WTC11 (cell line): ENCODE results near the gene DGKH. TPM values are rescaled to one million over a fixed set of nuclear protein-coding genes. Genes with fewer than 3 reads are reported as not detected.

Source experiments
- ATAC-seq: fragments of 200-7000 bp; cut with Tn5 transposase; 2 replicates; pipeline ENCODE4 v1.10.0; 2021; ENCODE audit warnings: mild to moderate bottlenecking, moderate library complexity
- CTCF ChIA-PET: fragments of 300-600 bp; sonication (Branson Sonifier 250); formaldehyde crosslinking; loops from one replicate; lab custom pipeline; 2021; ENCODE audit warnings: antibody characterized with exemption; lab: Charles Lee
- POLR2A ChIA-PET: fragments of 350-600 bp; sonication (Branson Sonifier 250); formaldehyde crosslinking; loops from one replicate; lab custom pipeline; 2021; ENCODE audit warnings: antibody characterized with exemption; lab: Charles Lee
- DNase-seq: peaks from one replicate; pipeline ENCODE4 v3.0.0; 2021; ENCODE audit warnings: low spot score
- H3K27ac Mint-ChIP-seq: 2 replicates; pipeline ENCODE4 v1.8.0; 2021; ENCODE audit warnings: mixed read lengths
- H3K27me3 Mint-ChIP-seq: 2 replicates; pipeline ENCODE4 v1.8.0; 2021; ENCODE audit warnings: low read depth, mild to moderate bottlenecking, moderate library complexity, mixed read lengths
- H3K36me3 Mint-ChIP-seq: 2 replicates; pipeline ENCODE4 v1.8.0; 2021; ENCODE audit warnings: mixed read lengths
- H3K4me1 Mint-ChIP-seq: 2 replicates; pipeline ENCODE4 v1.8.0; 2022; ENCODE audit warnings: mixed read lengths
- H3K4me3 Mint-ChIP-seq: 2 replicates; pipeline ENCODE4 v1.8.0; 2021; ENCODE audit warnings: mild to moderate bottlenecking, moderate library complexity, mixed read lengths
- H3K9me3 Mint-ChIP-seq: 2 replicates; pipeline ENCODE4 v1.8.0; 2021; ENCODE audit warnings: mixed read lengths
- ARID4B ChIP-seq: sonication (generic); formaldehyde crosslinking; IDR thresholded peaks from 2 replicates; pipeline ENCODE4 v1.8.0; 2023; ENCODE audit warnings: missing genetic modification reagents, mild to moderate bottlenecking, borderline replicate concordance
- ATF1 ChIP-seq: sonication (generic); formaldehyde crosslinking; IDR thresholded peaks from 2 replicates; pipeline ENCODE4 v1.8.1; 2023; ENCODE audit warnings: mild to moderate bottlenecking, moderate library complexity, missing genetic modification reagents
- ERG ChIP-seq: fragments of 250-450 bp; sonication (Bioruptor Pico); IDR thresholded peaks from 2 replicates; pipeline ENCODE4 v1.8.0; 2021; ENCODE audit warnings: mild to moderate bottlenecking
- ETV6 ChIP-seq: sonication (generic); formaldehyde crosslinking; IDR thresholded peaks from 2 replicates; pipeline ENCODE4 v1.8.1; 2022; ENCODE audit warnings: mild to moderate bottlenecking, missing genetic modification reagents
- FOXP4 ChIP-seq: sonication (generic); formaldehyde crosslinking; IDR thresholded peaks from 2 replicates; pipeline ENCODE4 v1.8.0; 2022; ENCODE audit warnings: mild to moderate bottlenecking, missing genetic modification reagents
- IRF1 ChIP-seq: sonication (generic); formaldehyde crosslinking; IDR thresholded peaks from 2 replicates; pipeline ENCODE4 v1.8.0; 2023; ENCODE audit warnings: missing genetic modification reagents
- IRF2 ChIP-seq: sonication (generic); formaldehyde crosslinking; IDR thresholded peaks from 2 replicates; pipeline ENCODE4 v1.8.0; 2022; ENCODE audit warnings: low read depth, missing genetic modification reagents, borderline replicate concordance
- JAZF1 ChIP-seq: fragments of 250-450 bp; sonication (Bioruptor Pico); IDR thresholded peaks from 2 replicates; pipeline ENCODE4 v1.9.0; 2021; ENCODE audit warnings: moderate library complexity, mild to moderate bottlenecking, inconsistent platforms
- JUN ChIP-seq: sonication (generic); formaldehyde crosslinking; IDR thresholded peaks from 2 replicates; pipeline ENCODE4 v1.8.0; 2023; ENCODE audit warnings: mild to moderate bottlenecking, missing genetic modification reagents
- KAT7 ChIP-seq: sonication (generic); formaldehyde crosslinking; IDR thresholded peaks from 2 replicates; pipeline ENCODE4 v1.8.1; 2023; ENCODE audit warnings: missing genetic modification reagents, mild to moderate bottlenecking, borderline replicate concordance
- MYBL2 ChIP-seq: sonication (generic); formaldehyde crosslinking; IDR thresholded peaks from 2 replicates; pipeline ENCODE4 v1.8.1; 2023; ENCODE audit warnings: mild to moderate bottlenecking, moderate library complexity, missing genetic modification reagents
- NR3C1 ChIP-seq: sonication (generic); formaldehyde crosslinking; conservative IDR thresholded peaks from 2 replicates; pipeline ENCODE4 v1.8.1; 2023; ENCODE audit warnings: low read depth, mild to moderate bottlenecking, missing genetic modification reagents
- PRRX2 ChIP-seq: fragments of 250-450 bp; sonication (Bioruptor Pico); IDR thresholded peaks from 2 replicates; pipeline ENCODE4 v1.8.0; 2021; ENCODE audit warnings: mild to moderate bottlenecking
- SMAD3 ChIP-seq: sonication (generic); formaldehyde crosslinking; IDR thresholded peaks from 2 replicates; pipeline ENCODE4 v1.8.0; 2022; ENCODE audit warnings: missing genetic modification reagents, mild to moderate bottlenecking, borderline replicate concordance
- SOX15 ChIP-seq: fragments of 250-450 bp; sonication (Bioruptor Pico); IDR thresholded peaks from 2 replicates; pipeline ENCODE4 v1.9.0; 2021; ENCODE audit warnings: mild to moderate bottlenecking
- TEAD1 ChIP-seq: sonication (generic); formaldehyde crosslinking; IDR thresholded peaks from 2 replicates; pipeline ENCODE4 v1.8.0; 2022; ENCODE audit warnings: mild to moderate bottlenecking, missing genetic modification reagents
- TEAD4 ChIP-seq: sonication (generic); formaldehyde crosslinking; IDR thresholded peaks from 2 replicates; pipeline ENCODE4 v1.8.0; 2022; ENCODE audit warnings: mild to moderate bottlenecking, missing genetic modification reagents
- TP53 ChIP-seq: sonication (generic); formaldehyde crosslinking; IDR thresholded peaks from 2 replicates; pipeline ENCODE4 v1.8.1; 2023; ENCODE audit warnings: mild to moderate bottlenecking, missing genetic modification reagents
- ZNF121 ChIP-seq: sonication (generic); formaldehyde crosslinking; IDR thresholded peaks from 2 replicates; pipeline ENCODE4 v1.8.0; 2023; ENCODE audit warnings: missing genetic modification reagents
- ZNF219 ChIP-seq: sonication (generic); formaldehyde crosslinking; IDR thresholded peaks from 2 replicates; pipeline ENCODE4 v1.8.0; 2023; ENCODE audit warnings: missing genetic modification reagents, mild to moderate bottlenecking, borderline replicate concordance
- ZSCAN18 ChIP-seq: fragments of 250-450 bp; sonication (Bioruptor Pico); IDR thresholded peaks from 2 replicates; pipeline ENCODE4 v2.1.2; 2022; ENCODE audit warnings: mild to moderate bottlenecking, moderate library complexity
- total RNA-seq: library from RNA; stranded (reverse); gene quantifications from 3 replicates; pipeline ENCODE4 v1.2.3, GENCODE V29; 2021

Gene DGKH
- total RNA-seq, 1 experiment from 2014 or later, result 7.6 TPM

- no peak for TF ChIP-seq FOXP4 (CRISPR knock-in tag)
- TF ChIP-seq KAT7, result no peak
- TF ChIP-seq ZNF121 (CRISPR knock-in tag), result no peak
Measured at GRCh38 chr13:42149136-42149535, 100.7 kb downstream of the DGKH start (continued).

- ChIA-PET POLR2A (no interaction called here), CTCF (no interaction called here)
- TF ChIP-seq MYBL2 (CRISPR knock-in tag) (no peak), ATF1 (no peak), TP53 (CRISPR knock-in tag) (no peak), TEAD1 (no peak), IRF1 (no peak), PRRX2 (no peak), JUN (no peak), ARID4B (CRISPR knock-in tag) (no peak), ERG (CRISPR knock-in tag) (no peak), JAZF1 (CRISPR knock-in tag) (no peak)
- no peak for DNase-seq
- no peak overlapping the region for H3K4me3 Mint-ChIP-seq
- H3K4me1 Mint-ChIP-seq, result 0 out of 2 replicates have a peak, but pooled peaks cover 2% of the 10 kb centered on the region
- H3K36me3 Mint-ChIP-seq, result 0 out of 2 replicates have a peak, but pooled peaks cover 3% of the 10 kb centered on the region
- H3K27me3 Mint-ChIP-seq, result no peaks in the 10 kb centered on the region
- H3K9me3 Mint-ChIP-seq, result no peaks in the 10 kb centered on the region
- no peak for ATAC-seq
- no peak overlapping the region for H3K27ac Mint-ChIP-seq
Measured at GRCh38 chr13:42151781-42152180, 103.3 kb downstream of the DGKH start.

GRCh38 chr13:42152495-42152894, 104.0 kb downstream of the DGKH start:
- ATAC-seq (no peak), DNase-seq (no peak)
- TF ChIP-seq ZNF121 (CRISPR knock-in tag), result no peak
- no peak for TF ChIP-seq SMAD3 (CRISPR knock-in tag)
- TF ChIP-seq TEAD4 (CRISPR knock-in tag), result no peak
- TF ChIP-seq IRF2, result no peak
- no peak for TF ChIP-seq ZNF219 (CRISPR knock-in tag)
- no peak for TF ChIP-seq SOX15 (CRISPR knock-in tag)
- no peak for TF ChIP-seq NR3C1 (CRISPR knock-in tag)
- TF ChIP-seq ZSCAN18 (CRISPR knock-in tag), result no peak
- no peak for TF ChIP-seq ETV6 (CRISPR knock-in tag)
- CTCF ChIA-PET, result no interaction called here
- H3K4me1 Mint-ChIP-seq, result 0 out of 2 replicates have a peak, but pooled peaks cover 2% of the 10 kb centered on the region
- H3K9me3 Mint-ChIP-seq, result no peaks in the 10 kb centered on the region
- no peak overlapping the region for H3K4me3 Mint-ChIP-seq
- no peak overlapping the region for H3K27ac Mint-ChIP-seq
- H3K36me3 Mint-ChIP-seq, result 0 out of 2 replicates have a peak, but pooled peaks cover 3% of the 10 kb centered on the region
- POLR2A ChIA-PET, result no interaction called here
- no peaks in the 10 kb centered on the region for H3K27me3 Mint-ChIP-seq
